RWPE1 (cell line): ENCODE results near the gene SLC25A18.

Experiments used
- CTCF ChIA-PET: fragments of 350-600 bp; sonication (Branson Sonifier 250); formaldehyde crosslinking; extraction: SDS; loops from one replicate; lab custom pipeline; 2021; lab: Yijun Ruan, JAX
- POLR2A ChIA-PET: fragments of 400-600 bp; formaldehyde crosslinking; extraction: SDS; loops from one replicate; lab custom pipeline; 2020; ENCODE audit warnings: antibody characterized with exemption; ENCODE audit not compliant: low non-redundant PET; lab: Yijun Ruan, JAX
- DNase-seq: peaks from one replicate; pipeline ENCODE4 v3.0.0; 2012; ENCODE audit warnings: low spot score
- H3K27ac ChIP-seq: fragments of 450-650 bp; 2 replicates; pipeline ENCODE4 v1.5.1; 2017
- TF ChIP-seq, protein P1 (sequence below): fragments of 450-650 bp; conservative IDR thresholded peaks from 2 replicates; pipeline ENCODE4 v1.5.1; 2017; ENCODE audit warnings: low read depth, mild to moderate bottlenecking

Gene SLC25A18

DNA sequence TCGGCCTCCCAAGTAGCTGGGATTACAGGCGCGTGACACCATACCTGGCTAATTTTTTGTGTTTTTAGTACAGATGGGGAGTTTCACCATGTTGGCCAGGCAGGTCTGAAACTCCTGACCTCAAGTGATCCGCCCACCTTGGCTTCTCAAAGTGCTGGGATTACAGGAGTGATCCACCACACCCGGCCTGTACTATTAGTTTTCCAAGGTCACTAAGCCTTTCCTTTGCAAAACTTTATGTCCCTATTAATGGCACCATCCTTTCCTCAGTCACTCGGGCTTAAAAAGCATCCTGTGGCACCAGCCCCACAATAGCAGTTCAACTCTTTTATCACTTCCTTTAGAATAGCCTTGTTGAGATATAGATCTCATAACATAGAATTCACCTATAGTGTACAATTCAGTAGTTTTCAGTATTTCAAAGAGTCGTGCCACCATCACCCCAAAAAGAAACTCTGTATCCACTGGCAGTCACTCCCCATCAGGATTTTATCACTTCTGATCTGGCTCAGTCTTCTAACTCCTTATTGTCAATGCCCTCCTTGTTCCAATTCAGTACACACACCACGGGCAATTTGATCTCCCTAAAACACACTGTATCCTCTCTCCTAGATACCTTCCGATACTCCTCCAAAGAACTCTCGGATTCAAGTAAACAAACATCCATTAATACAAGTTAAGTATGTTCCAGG is 74.3 kb downstream of the SLC25A18 start:
- ChIA-PET CTCF (no interaction called here), POLR2A (no interaction called here)
- DNase-seq = no peak

DNA sequence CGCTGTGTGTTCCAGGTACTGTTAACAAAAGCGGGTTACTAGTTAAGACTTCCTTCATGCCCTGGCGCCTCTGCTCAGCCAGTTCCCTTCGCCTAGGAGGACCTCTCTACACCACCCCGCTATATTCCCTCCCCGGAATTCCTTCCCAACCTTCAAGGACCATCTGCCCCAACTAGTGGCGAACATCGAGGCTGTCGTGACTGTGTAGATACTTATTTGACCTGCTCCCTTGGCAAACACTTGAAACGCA is 74.8 kb downstream of the SLC25A18 start:
- TF ChIP-seq, protein P1, sequence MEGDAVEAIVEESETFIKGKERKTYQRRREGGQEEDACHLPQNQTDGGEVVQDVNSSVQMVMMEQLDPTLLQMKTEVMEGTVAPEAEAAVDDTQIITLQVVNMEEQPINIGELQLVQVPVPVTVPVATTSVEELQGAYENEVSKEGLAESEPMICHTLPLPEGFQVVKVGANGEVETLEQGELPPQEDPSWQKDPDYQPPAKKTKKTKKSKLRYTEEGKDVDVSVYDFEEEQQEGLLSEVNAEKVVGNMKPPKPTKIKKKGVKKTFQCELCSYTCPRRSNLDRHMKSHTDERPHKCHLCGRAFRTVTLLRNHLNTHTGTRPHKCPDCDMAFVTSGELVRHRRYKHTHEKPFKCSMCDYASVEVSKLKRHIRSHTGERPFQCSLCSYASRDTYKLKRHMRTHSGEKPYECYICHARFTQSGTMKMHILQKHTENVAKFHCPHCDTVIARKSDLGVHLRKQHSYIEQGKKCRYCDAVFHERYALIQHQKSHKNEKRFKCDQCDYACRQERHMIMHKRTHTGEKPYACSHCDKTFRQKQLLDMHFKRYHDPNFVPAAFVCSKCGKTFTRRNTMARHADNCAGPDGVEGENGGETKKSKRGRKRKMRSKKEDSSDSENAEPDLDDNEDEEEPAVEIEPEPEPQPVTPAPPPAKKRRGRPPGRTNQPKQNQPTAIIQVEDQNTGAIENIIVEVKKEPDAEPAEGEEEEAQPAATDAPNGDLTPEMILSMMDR = no peak
- DNase-seq = peak; percentile 56
- POLR2A ChIA-PET = no interaction called here
- peak overlapping the region; percentile 99 for H3K27ac ChIP-seq
- CTCF ChIA-PET = no interaction called here

More for the DNA sequence above, 74.3 kb downstream of the SLC25A18 start:
- TF ChIP-seq, protein P1 = no peak
- peak overlapping the region; percentile 99 for H3K27ac ChIP-seq

DNA sequence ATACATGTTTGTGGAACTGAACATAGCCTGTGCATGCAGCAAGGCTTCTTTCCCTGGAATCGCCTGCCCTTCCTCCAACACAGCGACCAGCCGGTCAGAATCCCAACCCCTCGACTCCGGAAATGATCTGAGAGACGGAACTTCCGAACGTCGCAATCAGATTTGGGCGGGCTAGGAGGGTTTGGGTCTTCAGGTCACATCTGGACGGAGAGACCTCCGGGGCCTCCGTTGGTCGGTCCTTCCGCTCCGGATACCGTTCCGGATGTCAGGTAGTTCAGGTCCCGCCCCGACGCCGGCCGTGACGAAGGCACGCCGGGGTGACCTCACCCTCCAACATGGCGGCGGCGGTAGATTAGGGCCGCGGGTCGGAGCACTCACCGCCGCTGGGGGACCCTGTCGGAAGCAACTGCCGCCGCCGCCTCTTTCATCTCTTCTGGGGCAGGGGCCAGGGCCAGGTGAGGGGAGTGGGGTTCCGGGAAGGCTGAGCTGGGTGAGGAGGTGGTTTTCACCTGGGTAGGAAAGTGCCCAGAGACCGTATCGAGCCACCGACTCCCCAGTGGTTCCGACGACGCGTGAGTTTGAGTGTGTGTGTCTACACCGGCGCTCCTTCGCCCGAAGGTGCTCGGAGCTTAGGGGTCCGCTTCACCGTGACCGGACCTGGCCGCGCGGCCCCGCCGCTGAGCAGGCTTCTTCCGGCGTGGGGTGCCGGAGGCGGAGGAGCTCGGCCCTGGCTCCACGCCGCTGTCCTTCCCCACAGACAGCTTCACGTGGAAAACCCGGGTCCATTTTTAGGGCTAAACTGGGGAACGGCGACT is 75.3 kb downstream of the SLC25A18 start, which contains the start of gene BCL2L13:
Gene BCL2L13 (plus strand): TSS at position 326 of the 815 bp plus-strand sequence. CDS start 16,955 bp downstream, outside the sequence.
- ChIA-PET POLR2A (no interaction called here), CTCF (interaction anchor here (0.6 kb wide), 1 partner anchor 519 kb away, joined by 3 read pairs; no protein-coding TSS in a partner anchor)
- DNase-seq = peak; percentile 79
- TF ChIP-seq, protein P1 = no peak
- peak within 1 kb of the TSS; percentile 99 for H3K27ac ChIP-seq

DNA sequence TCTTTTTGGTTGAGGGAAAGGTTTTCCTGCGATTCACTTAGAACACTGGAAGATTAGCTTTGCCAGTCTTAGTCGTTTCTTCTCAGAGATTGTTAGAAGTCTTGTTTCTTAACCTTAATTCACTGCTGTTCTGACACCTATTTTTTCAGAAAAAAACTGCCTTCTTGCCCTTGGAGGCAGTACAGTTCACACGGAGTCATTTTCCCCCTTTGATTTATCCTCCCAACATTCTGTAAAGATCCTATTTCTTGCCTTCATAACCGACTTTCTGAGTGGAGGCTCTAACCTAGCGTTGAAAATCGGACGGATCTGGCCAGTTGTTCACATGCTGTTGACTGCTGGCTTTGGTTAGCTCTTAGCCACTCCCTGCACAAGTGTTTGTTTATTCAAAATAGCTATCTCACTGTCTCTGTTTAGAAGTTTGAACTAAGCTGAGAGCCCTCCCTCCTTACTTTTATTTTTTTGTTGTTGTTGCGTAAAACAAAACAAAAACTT is 76.0 kb downstream of the SLC25A18 start:
- H3K27ac ChIP-seq = peak overlapping the region; percentile 99
- peak; percentile 26 for DNase-seq
- TF ChIP-seq, protein P1 = no peak
- POLR2A ChIA-PET = no interaction called here
- CTCF ChIA-PET = interaction anchor here (0.6 kb wide), 1 partner anchor 520 kb away, joined by 3 read pairs; no protein-coding TSS in a partner anchor
